Measurements from ENCODE around the gene NFATC1. TPM values are rescaled to one million over a fixed set of nuclear protein-coding genes. Genes with fewer than 3 reads are reported as not detected.

The NFATC1 gene
- total RNA-seq, 3 donors from 2014 or later (not counting 1 experiment from before 2014, with no cell fraction given): 35.8 to 47.4 (median 37.1) TPM

DNA sequence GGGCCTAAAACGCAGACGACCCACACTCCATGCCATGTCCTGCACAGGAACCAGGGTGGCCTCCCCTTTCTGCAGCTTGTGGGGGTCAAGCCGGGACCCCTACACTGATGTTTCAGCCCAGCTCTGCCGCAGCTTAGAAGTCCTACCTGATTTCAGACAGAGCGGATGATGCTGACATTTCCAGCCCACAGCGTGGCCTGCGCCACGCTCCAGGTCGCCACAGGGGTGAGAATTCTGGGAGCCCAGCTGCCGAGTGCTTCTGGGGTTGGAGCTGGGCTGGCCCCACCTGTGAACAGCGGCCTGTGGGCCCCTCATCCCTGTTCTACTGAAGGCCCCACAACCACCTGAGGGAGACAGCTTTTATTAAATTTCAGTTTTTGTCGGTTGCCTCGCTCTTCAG lies 77.2 kb downstream of the NFATC1 start:
- no peak overlapping the region for H3K27ac Mint-ChIP-seq

DNA sequence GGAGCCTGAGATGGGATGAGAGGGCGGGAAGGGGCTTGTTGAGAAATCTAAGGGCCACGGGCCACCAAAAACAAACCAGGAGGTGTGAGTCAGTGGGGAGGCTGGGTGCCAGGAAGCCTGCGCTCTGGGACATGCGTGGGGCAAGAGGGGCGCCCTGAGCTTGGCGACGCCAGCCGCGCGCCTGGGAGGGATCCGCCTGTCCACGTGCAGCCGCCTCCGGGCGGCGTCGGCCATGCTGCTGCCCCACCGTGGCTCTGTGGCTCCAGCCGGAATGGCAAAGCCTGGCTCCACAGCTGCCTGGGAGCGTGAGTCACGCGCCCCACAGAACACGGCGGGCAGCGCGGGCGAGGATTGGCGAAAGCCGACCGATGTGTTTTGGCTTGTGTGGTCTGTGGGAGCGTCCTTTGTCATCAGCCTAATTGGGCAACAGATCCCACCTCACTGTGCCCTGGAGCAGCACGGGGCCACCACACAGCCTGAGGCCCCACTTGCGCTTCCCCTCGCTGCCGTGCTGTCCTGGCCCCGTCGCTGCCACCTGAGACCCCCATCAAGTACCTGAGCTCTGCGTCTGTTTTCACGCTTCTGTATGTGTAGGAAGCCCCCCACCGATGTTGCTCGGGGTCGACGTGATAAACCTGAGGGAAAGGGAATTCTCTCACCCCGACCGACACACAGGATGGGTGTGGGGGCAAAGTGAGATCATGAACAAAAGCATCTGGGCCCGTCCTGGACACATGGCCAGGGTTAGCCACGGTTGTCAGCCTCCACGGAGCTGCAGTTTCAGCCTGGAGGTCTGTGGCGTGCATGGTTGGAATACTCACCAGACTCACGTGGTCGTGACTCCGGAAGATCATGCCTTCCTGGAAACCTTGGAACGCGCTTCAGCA lies 80.5 kb downstream of the NFATC1 start:
- Histone ChIP-seq H3K36me3 (ENCODE audit: control insufficient read depth, insufficient read depth, low read length) (peaks cover 5% of the 10 kb centered on the region), H3K9me3 (ENCODE audit: control insufficient read depth, insufficient read depth, low read length) (no peaks in the 10 kb centered on the region), H3K4me1 (ENCODE audit: control insufficient read depth, insufficient read depth, low read length) (no peaks in the 10 kb centered on the region), H3K4me3 (ENCODE audit: low read length) (no peak overlapping the region), H3K27me3 (ENCODE audit: control insufficient read depth, insufficient read depth, low read length) (no peaks in the 10 kb centered on the region), H3K27ac (ENCODE audit: low read length) (no peak overlapping the region)
- DNase-seq (no peak), ATAC-seq (peak in 1 of 3 donors; percentile 22)
- H3K4me1 Mint-ChIP-seq: no peaks in the 10 kb centered on the region
- H3K4me3 Mint-ChIP-seq: no peak overlapping the region
- H3K27me3 Mint-ChIP-seq (ENCODE audit: low read depth in 2 of 2): no peaks in the 10 kb centered on the region
- TF ChIP-seq, protein P1, sequence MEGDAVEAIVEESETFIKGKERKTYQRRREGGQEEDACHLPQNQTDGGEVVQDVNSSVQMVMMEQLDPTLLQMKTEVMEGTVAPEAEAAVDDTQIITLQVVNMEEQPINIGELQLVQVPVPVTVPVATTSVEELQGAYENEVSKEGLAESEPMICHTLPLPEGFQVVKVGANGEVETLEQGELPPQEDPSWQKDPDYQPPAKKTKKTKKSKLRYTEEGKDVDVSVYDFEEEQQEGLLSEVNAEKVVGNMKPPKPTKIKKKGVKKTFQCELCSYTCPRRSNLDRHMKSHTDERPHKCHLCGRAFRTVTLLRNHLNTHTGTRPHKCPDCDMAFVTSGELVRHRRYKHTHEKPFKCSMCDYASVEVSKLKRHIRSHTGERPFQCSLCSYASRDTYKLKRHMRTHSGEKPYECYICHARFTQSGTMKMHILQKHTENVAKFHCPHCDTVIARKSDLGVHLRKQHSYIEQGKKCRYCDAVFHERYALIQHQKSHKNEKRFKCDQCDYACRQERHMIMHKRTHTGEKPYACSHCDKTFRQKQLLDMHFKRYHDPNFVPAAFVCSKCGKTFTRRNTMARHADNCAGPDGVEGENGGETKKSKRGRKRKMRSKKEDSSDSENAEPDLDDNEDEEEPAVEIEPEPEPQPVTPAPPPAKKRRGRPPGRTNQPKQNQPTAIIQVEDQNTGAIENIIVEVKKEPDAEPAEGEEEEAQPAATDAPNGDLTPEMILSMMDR (IDR thresholded peaks at IDR 0.05): no peak
- H3K9me3 Mint-ChIP-seq: no peaks in the 10 kb centered on the region
- intact Hi-C loops (cut with micrococcal nuclease): no loop called here
- WGBS (ENCODE audit: insufficient coverage): 95% methylated on average over 54 of the region's 54 CpGs
- no peaks in the 10 kb centered on the region for H3K36me3 Mint-ChIP-seq
- no peak overlapping the region for H3K27ac Mint-ChIP-seq

More for the DNA sequence above, 77.2 kb downstream of the NFATC1 start:
- intact Hi-C loops (cut with micrococcal nuclease): no loop called here
- Mint-ChIP-seq H3K27me3 (ENCODE audit: low read depth in 2 of 2) (no peaks in the 10 kb centered on the region), H3K36me3 (no peaks in the 10 kb centered on the region), H3K9me3 (no peaks in the 10 kb centered on the region), H3K4me1 (no peaks in the 10 kb centered on the region), H3K4me3 (no peak overlapping the region)
- DNase-seq (no peak), ATAC-seq (no peak)
- no peaks in the 10 kb centered on the region for H3K9me3 ChIP-seq (ENCODE audit: control insufficient read depth, insufficient read depth, low read length)
- no peaks in the 10 kb centered on the region for H3K4me1 ChIP-seq (ENCODE audit: control insufficient read depth, insufficient read depth, low read length)
- no peak overlapping the region for H3K4me3 ChIP-seq (ENCODE audit: low read length)
- TF ChIP-seq, protein P1 (IDR thresholded peaks at IDR 0.05): no peak
- no peak overlapping the region for H3K27ac ChIP-seq (ENCODE audit: low read length)
- peaks cover 20% of the 10 kb centered on the region for H3K36me3 ChIP-seq (ENCODE audit: control insufficient read depth, insufficient read depth, low read length)
- 92% methylated on average over 13 of the region's 13 CpGs for WGBS (ENCODE audit: insufficient coverage)
- H3K27me3 ChIP-seq (ENCODE audit: control insufficient read depth, insufficient read depth, low read length): no peaks in the 10 kb centered on the region

DNA sequence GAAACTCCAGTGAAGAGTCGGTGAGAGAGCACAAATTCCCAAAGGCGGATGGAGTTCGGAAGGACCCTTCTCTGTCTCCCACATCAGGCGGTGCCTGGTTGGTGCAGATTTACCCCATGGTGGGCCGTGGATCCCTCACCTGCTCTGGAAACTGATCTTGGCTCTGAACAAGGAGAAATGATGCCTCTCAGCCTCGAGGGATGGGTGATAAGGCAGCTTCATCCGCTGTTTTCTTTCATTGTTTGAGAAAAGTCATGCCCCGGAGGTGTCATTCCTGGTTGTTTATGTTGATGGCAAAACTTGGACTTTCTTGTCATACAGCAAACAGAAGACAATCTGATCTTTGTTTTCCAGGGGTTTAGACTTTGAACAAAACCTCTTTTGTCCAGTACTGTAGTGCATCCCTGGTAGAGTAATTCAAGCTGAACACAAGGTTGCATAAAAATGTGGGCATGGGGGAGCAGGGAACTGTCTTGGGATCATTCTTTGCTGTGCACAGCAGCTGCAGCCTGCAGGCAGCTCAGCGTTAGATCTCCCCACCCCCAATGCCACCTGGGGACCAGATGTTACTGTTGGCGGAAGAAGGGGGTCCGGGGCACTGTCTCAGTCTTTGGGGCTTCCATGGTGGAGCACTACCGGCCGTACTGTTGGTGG lies 81.3 kb downstream of the NFATC1 start:
- no peaks in the 10 kb centered on the region for H3K36me3 Mint-ChIP-seq
- H3K4me1 Mint-ChIP-seq: no peaks in the 10 kb centered on the region
- Histone ChIP-seq H3K27me3 (ENCODE audit: control insufficient read depth, insufficient read depth, low read length) (no peaks in the 10 kb centered on the region), H3K4me3 (ENCODE audit: low read length) (no peak overlapping the region), H3K27ac (ENCODE audit: low read length) (no peak overlapping the region), H3K9me3 (ENCODE audit: control insufficient read depth, insufficient read depth, low read length) (no peaks in the 10 kb centered on the region), H3K4me1 (ENCODE audit: control insufficient read depth, insufficient read depth, low read length) (no peaks in the 10 kb centered on the region), H3K36me3 (ENCODE audit: control insufficient read depth, insufficient read depth, low read length) (peaks cover 5% of the 10 kb centered on the region)
- no peak overlapping the region for H3K27ac Mint-ChIP-seq
- H3K27me3 Mint-ChIP-seq (ENCODE audit: low read depth in 2 of 2): no peaks in the 10 kb centered on the region
- no peak for ATAC-seq
- no peak overlapping the region for H3K4me3 Mint-ChIP-seq
- TF ChIP-seq, protein P1 (IDR thresholded peaks at IDR 0.05): no peak
- no peak for DNase-seq
- intact Hi-C loops (cut with micrococcal nuclease): no loop called here
- no peaks in the 10 kb centered on the region for H3K9me3 Mint-ChIP-seq
- 93% methylated on average over 13 of the region's 13 CpGs for WGBS (ENCODE audit: insufficient coverage)
